ENCODE measurements around the gene GPSM1.

The GPSM1 gene

GRCh38 chr9:136327304-136327974, at the start of gene GPSM1:
Gene GPSM1, plus strand, starts transcription at chr9:136327539. Its CDS starts 157 bp downstream, at chr9:136327696.
- DNase-seq (ENCODE audit: low read depth): peak; percentile 58

GRCh38 chr9:136277746-136278145, 49.6 kb upstream of the GPSM1 start:
- DNase-seq (ENCODE audit: low read depth): no peak

DNA sequence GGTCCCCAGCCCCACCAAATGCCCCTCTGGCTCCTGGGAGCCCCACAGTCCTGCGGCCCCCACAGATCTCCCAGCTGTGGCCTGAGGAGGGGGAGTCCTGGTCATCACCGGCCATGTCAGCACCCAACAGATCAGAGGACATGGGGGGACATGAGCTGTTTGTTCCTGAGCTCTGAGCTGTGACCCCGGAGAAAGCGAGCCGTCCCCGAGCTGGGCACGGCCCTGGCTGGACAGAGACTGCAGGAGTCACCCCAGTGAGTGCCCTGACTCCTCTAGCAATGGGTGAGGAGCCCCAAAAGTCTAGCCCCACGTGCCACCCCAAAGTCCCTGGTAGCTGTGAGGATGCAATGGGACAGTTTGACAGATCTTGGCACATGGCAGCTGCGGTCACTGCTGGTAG, 49.1 kb upstream of the GPSM1 start:
- no peak for DNase-seq (ENCODE audit: low read depth)

- DNase-seq (ENCODE audit: low read depth): no peak
These were observed 48.4 kb upstream of the GPSM1 start for GRCh38 chr9:136278894-136279293.

- DNase-seq (ENCODE audit: low read depth): no peak
These were observed 47.9 kb upstream of the GPSM1 start for GRCh38 chr9:136279471-136279870.

GRCh38 chr9:136280535-136281315, 46.6 kb upstream of the GPSM1 start:
- DNase-seq (ENCODE audit: low read depth): no peak

DNA sequence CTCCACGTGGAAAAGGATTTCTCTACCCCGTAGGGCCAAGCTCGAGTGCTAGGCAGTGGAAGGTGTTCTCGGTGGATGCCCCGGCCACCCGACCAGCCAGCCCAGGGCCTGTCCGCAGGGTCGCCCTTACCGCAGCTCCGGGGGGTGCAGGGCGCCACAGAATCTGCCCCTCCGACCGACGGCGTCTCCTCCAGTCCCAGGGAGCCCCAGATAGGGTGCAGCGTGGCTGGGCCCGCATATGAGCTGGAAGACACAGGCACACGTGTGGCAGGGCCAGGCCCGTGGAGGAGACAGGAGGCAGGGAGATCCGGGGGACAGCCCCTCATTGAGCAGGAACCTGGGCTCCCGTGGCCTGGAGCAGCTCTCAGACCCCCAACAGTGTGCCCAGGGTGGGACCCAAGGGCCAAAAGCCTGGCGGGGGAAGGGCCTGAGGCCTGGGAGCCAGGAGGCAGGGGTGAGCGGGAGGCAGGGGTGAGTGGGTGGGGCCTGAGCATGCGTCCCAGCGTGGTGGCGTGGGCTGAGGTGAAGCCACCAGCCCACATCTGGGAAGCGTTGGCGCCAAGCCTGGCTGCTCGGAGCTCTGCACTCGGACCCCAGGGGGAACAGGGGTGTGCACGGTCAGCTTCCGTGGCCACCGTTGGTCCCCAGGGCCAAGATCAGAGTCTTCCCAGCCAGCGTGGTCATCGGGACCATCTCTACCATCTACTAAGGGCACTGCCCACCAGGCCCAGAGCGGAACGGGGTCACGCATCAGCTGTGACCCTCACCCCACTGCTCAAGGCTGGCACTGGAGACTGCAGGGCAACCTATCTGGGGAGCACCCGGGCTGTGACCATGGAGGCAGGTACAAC, 45.7 kb upstream of the GPSM1 start:
- no peak for DNase-seq (ENCODE audit: low read depth)

DNA sequence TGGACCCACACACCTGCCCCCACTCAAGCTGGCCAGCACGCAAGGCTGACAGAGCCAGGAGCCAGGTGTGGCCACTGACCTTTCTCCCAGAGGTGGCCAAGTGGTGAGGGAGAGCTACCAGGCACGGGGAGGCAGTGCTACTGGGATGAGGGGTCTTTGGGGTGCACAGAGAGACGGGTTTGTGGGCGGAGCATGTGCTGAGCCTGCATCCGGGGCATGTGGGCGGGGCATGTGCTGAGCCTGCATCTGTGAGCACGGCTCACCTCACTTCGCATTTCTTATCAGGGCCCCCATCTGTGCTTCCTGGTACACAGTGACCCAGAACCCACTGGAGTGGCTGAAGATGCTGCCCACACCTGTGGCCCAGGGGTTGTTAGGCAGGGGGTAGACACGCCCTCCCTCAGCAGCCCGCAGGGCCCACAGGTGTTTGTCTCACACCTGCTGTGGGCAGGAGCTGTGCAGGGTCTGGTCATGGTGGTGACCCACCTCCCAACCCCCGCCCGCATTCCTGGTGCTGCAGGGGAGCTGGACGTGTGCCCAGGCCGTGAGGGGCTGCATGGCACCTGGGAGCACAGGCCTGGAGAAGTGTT, 45.0 kb upstream of the GPSM1 start:
- DNase-seq (ENCODE audit: low read depth): no peak

GRCh38 chr9:136283291-136284235, 43.8 kb upstream of the GPSM1 start:
- peak; percentile 55 for DNase-seq (ENCODE audit: low read depth)

DNA sequence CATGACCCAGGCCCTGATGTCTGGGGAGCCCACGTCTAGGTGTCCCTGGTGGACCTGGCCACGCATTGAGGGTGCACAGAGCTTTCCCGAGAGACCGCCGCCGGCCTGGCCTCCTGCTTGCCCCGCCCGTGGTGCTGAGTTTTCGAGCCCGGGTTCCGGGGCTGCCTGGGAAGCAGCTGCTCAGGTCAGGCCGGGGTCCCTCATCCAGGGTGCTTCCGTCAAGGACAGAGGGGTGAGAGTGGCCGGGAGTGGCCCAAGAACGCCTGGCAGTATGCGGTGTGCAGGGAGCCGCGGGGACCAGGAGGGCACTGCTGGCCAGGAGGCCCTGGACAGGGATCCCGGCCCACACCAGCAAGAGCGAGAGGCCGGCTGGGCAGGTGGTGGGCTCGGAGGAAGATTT, 43.0 kb upstream of the GPSM1 start:
- DNase-seq (ENCODE audit: low read depth): no peak

- DNase-seq (ENCODE audit: low read depth): no peak
These were observed 42.4 kb upstream of the GPSM1 start for GRCh38 chr9:136284951-136285350.

GRCh38 chr9:136285501-136286358, 41.6 kb upstream of the GPSM1 start:
- no peak for DNase-seq (ENCODE audit: low read depth)

DNA sequence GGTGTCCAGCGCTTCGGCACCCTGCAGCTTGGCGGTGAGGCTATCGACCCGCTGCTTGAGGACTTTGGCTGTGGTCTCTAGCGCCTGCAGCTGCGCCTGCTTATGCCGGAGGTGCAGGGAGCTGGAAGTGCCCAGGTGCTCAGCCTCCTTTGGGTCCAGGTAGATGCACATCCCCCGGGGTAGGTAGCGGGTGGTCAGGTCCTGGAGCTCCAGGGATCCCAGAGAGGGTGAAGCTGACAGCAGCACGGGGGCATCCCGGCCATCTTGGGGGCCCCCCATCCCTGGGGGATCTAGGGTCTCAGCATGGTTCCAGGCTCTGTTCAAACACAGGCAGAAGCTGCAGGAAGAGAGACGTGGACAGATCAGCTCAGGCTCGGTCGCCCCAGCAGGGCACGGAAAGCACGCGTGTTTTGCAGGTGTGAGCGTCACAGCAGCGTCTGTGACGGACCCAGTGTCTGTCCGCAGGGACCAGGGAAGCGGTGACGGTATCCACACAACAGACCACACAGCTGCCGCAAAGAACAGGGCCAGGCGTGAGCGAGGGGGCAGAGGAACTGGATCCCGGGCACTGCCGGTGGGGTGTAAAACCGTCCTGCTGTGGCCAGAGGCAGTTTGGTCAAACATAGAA, 40.9 kb upstream of the GPSM1 start:
- DNase-seq (ENCODE audit: low read depth): no peak

- no peak for DNase-seq (ENCODE audit: low read depth)
These were observed 40.4 kb upstream of the GPSM1 start for GRCh38 chr9:136286987-136287379.

DNA sequence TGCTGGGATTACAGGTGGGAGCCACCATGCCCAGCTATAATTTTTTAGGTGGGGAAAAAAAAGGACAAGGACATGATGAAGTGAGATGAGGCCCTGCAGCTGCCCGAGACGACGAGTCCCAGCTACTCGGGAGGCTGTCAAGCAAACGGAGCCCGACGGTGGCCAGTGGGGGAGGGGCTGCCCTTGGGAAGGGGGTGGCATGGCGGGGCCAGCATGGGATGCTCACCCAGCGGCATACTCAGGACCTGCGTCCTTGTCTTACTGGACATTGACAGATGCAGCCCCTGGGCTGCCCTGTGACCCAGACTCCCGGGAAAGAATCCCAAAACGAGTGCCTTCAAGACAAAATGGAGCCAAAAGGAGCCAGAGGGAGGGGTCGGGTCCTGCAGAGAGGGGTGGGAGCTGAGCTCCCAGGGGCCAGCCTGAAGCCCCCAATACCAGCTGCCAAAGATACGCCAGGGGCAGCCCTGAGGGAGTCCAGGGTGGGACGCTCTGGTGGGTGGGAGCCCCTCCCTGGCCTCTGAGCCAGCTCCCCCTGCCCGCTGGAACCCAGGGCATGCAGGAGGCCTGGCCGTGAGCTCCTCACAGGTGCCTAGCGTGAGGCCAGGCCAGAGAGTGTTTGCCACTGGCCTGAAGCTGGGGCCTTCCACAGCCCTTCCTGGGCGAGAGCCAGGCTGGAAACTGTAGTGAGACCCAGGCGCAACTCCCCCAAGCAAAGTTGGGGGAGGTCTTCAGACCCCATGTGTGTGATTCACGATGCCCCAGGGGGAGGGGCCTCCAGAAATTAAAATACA, 39.2 kb upstream of the GPSM1 start:
- DNase-seq (ENCODE audit: low read depth): no peak

DNA sequence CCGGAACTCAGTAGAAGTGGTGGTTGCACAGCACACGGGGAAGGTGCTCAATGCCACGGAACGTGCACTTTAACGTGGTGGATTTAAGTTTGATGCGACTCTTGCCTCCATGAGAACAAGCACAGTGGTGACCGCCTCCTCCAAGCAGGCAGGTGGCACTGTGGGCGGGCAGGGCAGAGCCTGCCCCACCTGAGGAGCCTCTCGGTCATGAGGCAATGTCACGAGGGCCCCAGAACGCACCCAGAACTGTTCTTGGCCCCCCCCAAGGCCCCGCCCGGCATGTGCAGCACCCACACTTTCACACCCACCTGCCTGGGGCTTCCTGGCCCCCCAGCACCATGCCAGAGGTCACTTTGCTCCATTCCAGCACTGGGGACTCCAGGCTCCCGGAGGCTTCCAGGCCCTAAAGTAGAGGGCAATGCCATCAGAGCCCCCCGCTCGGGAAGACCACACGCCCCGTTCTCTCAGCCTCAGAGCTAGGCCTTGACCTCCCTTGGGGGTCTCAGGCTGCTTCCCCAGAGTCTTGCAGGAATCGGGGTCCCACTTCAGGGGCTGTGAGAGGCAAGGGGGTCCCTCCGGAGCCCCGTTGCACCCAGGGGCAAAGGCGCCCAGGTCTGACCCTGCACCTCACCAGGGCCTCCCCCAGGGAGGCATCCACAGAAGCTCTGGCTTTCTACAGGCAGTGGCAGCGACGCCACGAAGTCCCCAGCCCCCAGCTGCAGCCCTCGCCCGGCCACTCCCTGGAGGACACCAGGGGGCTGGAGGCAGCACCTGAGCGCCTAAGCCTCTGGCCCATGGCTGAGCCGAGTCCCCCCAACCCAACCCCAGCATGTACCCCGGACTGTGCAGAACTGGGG, 37.5 kb upstream of the GPSM1 start:
- DNase-seq (ENCODE audit: low read depth): no peak

GRCh38 chr9:136290508-136291000, 36.8 kb upstream of the GPSM1 start:
- DNase-seq (ENCODE audit: low read depth): no peak

Data from CMK (cell line).